GM12801 (cell line): ENCODE results near the gene RALGPS2.

Source experiments
- TF ChIP-seq, protein P1 (sequence below): IDR thresholded peaks from one replicate; pipeline ENCODE4 v1.5.1; 2011; ENCODE audit warnings: control low read depth; ENCODE audit not compliant: insufficient read length; ENCODE audit errors: extremely low read depth

Gene RALGPS2

DNA sequence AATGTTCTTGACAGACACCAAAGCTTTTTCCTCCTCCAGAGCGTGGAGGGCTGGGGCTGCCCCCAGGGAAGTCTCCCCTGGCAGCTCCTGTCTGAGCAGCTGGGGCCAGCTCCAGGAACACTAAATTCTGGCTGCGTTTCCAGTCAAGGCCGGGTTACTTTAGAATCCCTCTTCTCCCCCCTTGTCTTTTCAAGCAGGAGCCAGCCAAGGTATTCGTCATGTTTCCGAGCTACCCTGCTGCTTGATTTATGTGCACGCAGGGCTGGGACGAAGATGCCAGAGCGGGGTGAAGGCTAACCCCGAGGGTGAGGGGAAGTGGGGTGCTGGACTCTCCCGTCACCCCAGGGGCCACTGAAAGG is 213.9 kb downstream of the RALGPS2 start:
- TF ChIP-seq, protein P1, sequence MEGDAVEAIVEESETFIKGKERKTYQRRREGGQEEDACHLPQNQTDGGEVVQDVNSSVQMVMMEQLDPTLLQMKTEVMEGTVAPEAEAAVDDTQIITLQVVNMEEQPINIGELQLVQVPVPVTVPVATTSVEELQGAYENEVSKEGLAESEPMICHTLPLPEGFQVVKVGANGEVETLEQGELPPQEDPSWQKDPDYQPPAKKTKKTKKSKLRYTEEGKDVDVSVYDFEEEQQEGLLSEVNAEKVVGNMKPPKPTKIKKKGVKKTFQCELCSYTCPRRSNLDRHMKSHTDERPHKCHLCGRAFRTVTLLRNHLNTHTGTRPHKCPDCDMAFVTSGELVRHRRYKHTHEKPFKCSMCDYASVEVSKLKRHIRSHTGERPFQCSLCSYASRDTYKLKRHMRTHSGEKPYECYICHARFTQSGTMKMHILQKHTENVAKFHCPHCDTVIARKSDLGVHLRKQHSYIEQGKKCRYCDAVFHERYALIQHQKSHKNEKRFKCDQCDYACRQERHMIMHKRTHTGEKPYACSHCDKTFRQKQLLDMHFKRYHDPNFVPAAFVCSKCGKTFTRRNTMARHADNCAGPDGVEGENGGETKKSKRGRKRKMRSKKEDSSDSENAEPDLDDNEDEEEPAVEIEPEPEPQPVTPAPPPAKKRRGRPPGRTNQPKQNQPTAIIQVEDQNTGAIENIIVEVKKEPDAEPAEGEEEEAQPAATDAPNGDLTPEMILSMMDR, result no peak

DNA sequence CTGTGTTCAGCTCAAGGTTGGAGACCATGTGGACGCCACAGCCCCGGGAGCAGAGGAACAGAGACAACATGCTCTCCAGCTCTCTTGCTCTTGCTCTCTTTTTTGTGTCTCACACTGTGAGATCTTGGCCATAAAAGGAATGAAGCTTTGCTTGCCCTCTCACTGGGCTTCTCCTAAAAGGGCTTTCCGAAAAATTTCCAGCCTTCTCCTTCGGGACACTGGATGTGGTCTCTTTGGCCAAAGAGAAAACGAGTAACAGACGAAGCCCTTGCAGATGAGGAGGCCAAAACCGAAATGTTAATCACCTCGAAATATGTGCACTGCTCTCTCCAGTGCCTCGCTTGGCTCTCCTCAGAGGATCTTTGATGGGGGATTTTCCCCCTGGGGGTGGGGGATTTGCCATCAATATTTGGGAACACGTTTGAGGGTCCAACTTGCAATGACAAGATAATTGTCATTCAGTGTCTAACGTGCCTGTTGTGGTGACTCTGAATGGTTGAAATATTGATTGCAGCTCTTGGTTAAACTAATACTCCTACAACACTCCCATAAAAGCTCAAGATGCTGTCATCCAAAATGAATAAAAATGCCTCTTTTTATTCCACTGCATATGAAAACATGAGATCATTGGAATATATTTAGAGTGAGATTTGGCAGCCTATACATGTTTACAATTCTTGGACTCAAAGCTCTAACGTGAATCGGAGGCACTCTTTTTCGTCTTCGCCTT is 214.5 kb downstream of the RALGPS2 start:
- TF ChIP-seq, protein P1, result no peak

DNA sequence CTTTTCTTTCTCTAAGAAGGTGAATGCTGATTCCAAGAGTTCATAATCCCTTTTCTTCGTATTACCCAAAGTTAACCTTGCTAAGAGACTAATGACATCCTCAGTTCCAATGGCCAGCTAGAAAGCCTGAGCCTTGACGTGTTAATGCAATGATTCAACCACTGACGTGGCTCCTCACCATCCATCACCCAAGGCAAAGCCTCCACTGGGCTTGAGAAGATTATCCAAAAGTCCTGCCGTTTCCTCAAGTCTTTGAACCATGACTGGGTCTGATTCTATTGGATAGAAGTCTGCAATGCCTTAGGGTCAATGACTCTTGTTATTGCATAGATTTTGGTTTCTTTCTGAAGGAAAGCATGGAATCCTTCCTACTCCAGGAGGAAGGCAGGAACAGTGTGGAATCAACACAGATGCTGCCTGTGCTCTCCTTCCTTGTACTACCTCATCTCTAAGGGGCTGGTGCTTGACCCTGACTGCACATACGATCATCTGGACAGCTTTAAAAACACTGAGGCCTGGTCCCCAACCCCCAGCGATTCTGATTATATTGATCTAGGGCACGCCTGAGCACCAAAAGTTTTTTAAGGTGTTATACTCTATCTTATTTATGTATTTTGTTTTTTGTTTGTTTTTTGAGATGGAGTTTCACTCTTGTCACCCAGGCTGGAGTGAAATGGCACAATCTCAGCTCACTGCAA is 215.2 kb downstream of the RALGPS2 start:
- TF ChIP-seq, protein P1, result no peak

DNA sequence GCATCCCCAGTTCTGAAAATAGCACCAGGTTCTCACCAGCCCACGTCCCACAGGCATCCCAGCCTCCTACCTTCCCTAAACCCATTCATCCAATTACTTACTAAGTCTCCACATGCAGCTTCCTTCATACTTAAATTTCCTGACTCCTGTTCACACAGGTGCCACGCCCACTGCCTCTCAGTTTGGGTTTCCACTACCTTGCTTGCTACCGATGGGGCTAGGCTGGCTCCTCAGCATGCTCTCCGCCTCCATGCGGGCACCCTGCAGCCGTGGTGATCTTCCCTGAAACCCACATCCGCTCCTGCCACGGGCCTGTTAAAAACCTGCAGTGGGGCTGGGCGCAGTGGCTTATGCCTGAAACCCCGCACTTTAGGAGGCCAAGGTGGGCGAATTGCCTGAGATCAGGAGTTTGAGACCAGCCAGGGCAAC is 216.2 kb downstream of the RALGPS2 start:
- TF ChIP-seq, protein P1, result no peak

DNA sequence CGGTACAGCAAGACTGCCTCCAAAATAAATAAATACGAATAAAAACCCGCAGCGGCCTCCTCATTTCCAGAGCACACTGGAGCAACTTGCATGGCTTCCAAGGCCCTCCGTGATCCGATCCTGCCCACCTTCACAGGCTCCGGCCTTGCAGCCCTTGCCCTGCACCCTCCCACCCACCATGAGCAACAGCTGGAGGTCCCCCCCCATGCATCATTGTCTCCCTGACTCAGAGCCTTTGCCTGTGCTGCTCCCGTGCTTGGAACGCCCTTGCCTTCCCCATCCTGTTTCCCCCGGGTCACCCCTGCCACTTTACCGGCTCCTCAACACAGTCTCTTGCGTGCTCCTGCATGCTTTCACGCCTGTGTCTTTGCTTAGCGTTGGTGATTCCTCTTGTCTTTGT is 216.8 kb downstream of the RALGPS2 start:
- TF ChIP-seq, protein P1, result no peak

DNA sequence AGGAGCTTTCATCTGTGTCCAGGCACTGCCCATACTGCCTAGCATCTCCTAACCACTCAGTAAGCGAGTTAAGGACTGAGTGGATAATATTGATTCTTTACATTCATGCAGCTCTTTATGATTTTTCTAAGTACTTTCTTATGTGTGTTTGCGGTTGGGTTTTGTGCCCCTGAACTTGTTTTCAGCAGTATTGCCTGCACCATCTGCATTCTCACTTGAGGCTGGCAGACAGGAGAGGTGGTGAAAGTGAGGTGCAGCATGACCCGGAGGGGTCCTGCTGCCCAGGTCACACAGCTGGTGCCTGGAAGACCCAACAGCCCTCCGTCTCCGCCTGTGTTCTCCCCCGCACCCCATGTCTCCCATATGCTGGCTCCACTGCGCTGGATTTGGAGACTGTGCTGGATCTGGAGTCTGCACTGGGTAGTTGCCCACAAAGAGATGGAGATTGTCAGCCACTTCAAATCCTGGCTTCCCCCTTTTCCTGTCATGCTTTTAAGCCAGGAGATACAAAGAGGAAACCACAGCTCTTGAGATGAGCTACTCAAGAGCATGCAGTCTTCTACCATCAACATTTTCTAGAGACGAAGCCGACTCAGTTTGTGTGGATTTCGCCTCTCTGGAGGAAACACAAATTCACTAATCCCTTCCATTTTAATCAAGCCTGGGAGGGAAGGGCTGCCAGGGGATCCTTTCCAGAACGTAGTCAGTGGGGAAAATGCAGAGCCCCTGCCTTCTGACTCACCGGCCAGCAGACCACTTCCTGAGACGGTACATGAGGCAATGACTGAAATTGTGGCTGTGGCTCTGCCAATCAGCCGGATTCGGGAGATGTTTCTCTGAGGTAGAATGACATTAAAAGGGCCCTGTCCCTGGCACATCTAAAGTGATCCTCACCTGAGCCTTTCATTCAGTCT is 217.5 kb downstream of the RALGPS2 start:
- TF ChIP-seq, protein P1, result no peak

DNA sequence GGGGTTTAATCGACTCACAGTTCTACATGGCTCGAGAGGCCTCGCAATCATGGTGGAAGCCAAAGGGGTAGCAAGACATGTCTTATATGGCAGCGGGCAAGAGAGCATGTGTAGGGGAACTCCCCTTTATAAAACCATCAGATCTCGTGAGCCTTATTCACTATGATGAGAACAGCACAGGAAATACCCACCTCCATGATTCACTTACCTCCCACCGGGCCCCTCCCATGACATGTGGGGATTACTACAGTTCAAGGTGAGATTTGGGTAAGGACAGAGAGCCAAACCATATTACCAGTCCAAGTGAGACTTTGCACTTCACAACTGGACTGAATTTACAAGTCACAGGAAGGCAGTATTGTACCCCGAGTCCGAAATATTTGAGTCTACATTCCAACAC is 219.7 kb downstream of the RALGPS2 start:
- TF ChIP-seq, protein P1, result no peak
